CD14-positive monocyte (primary cell): ENCODE measurements around the gene LYVE1. TPM values are rescaled to one million over a fixed set of nuclear protein-coding genes. Genes with fewer than 3 reads are reported as not detected.

ENCODE experiments used
- DNase-seq, 3 donors: peaks; one replicate each; pipeline ENCODE4 v3.0.0-alpha.2; 2011 to 2022
- H2AFZ ChIP-seq: 2 replicates; pipeline ENCODE4 v1.6.0; 2012; ENCODE audit warnings: mild to moderate bottlenecking, low read depth, low read length, inconsistent platforms; ENCODE audit not compliant: insufficient read depth, poor library complexity, severe bottlenecking
- H3K27ac ChIP-seq, 2 donors: 1 replicate in 1 of 2; 2 replicates in 1 of 2; pipeline ENCODE4 v1.5.1; 2012 to 2013; ENCODE audit warnings: low read length in 2 of 2, control low read depth in 1 of 2, inconsistent platforms in 1 of 2, low read depth in 1 of 2, mild to moderate bottlenecking in 1 of 2
- H3K27me3 ChIP-seq, 2 donors: one replicate each; pipeline versions ENCODE4 v1.6.0 to v1.6.1; 2011 to 2013; ENCODE audit warnings: low read length in 2 of 2; ENCODE audit not compliant: control insufficient read depth in 2 of 2, insufficient read depth in 2 of 2
- H3K36me3 ChIP-seq, 2 donors: replicated peaks in 1 of 2; 1 replicate in 1 of 2; 2 replicates in 1 of 2; pipeline versions ENCODE4 v1.5.1 to v1.6.1; 2012 to 2013; ENCODE audit warnings: low read length in 2 of 2, control low read depth in 1 of 2, inconsistent platforms in 1 of 2, mild to moderate bottlenecking in 1 of 2; ENCODE audit not compliant: insufficient read depth in 2 of 2, control insufficient read depth in 1 of 2
- H3K4me1 ChIP-seq, 2 donors: 1 replicate in 1 of 2; 2 replicates in 1 of 2; pipeline versions ENCODE4 v1.5.1 to v1.6.1; 2012 to 2013; ENCODE audit warnings: low read length in 2 of 2, control low read depth in 1 of 2, inconsistent platforms in 1 of 2, mild to moderate bottlenecking in 1 of 2, moderate library complexity in 1 of 2; ENCODE audit not compliant: insufficient read depth in 2 of 2, control insufficient read depth in 1 of 2
- H3K4me2 ChIP-seq: replicated peaks from 2 replicates; pipeline ENCODE3; 2012; ENCODE audit warnings: low read length, moderate library complexity, mild to moderate bottlenecking; ENCODE audit not compliant: poor library complexity, severe bottlenecking; ENCODE audit errors: extremely low read depth
- H3K4me3 ChIP-seq, 3 experiments: fragments of 200-600 bp in 1 of 3; sonication (generic) in 1 of 3; replicated peaks in 1 of 3; 1 replicate in 2 of 3; 2 replicates in 1 of 3; pipeline ENCODE4 v1.5.1; 2011 to 2013; ENCODE audit warnings: low read length in 3 of 3, mild to moderate bottlenecking in 3 of 3, control low read depth in 2 of 3, low read depth in 2 of 3, inconsistent platforms in 1 of 3, moderate library complexity in 1 of 3
- H3K79me2 ChIP-seq: 2 replicates; pipeline ENCODE4 v1.6.0; 2012; ENCODE audit warnings: mild to moderate bottlenecking, control low read depth, inconsistent platforms, low read length, moderate library complexity; ENCODE audit not compliant: insufficient read depth
- H3K9ac ChIP-seq: 2 replicates; pipeline ENCODE4 v1.6.0; 2017; ENCODE audit warnings: low read length, mild to moderate bottlenecking; ENCODE audit not compliant: insufficient read depth, poor library complexity, severe bottlenecking
- H3K9me3 ChIP-seq, 2 donors: replicated peaks in 1 of 2; 1 replicate in 1 of 2; 2 replicates in 1 of 2; pipeline versions ENCODE4 v1.5.1 to v1.6.1; 2012 to 2013; ENCODE audit warnings: low read length in 2 of 2, control low read depth in 1 of 2; ENCODE audit not compliant: control insufficient read depth in 1 of 2, insufficient read depth in 1 of 2
- H4K20me1 ChIP-seq: 2 replicates; pipeline ENCODE4 v1.6.0; 2012; ENCODE audit warnings: mild to moderate bottlenecking, low read length, control low read depth, moderate library complexity; ENCODE audit not compliant: insufficient read depth
- H3K27ac Mint-ChIP-seq, 7 donors: one replicate each; pipeline ENCODE4 v1.8.0; 2020; ENCODE audit warnings: mild to moderate bottlenecking in 7 of 7, mixed read lengths in 7 of 7, moderate library complexity in 6 of 7, inconsistent platforms in 2 of 7
- H3K27me3 Mint-ChIP-seq, 3 donors: one replicate each; pipeline ENCODE4 v1.8.0; 2021 to 2022; ENCODE audit warnings: low read depth in 3 of 3, mild to moderate bottlenecking in 3 of 3, mixed read lengths in 3 of 3, moderate library complexity in 3 of 3, inconsistent platforms in 1 of 3
- H3K36me3 Mint-ChIP-seq, 2 donors: one replicate each; pipeline ENCODE4 v1.8.0; 2020; ENCODE audit warnings: mixed read lengths in 2 of 2, inconsistent platforms in 1 of 2, mild to moderate bottlenecking in 1 of 2
- H3K4me1 Mint-ChIP-seq: one replicate; pipeline ENCODE4 v1.8.0; 2020; ENCODE audit warnings: mild to moderate bottlenecking, mixed read lengths
- H3K4me3 Mint-ChIP-seq, 2 donors: one replicate each; pipeline ENCODE4 v1.8.0; 2020; ENCODE audit warnings: mild to moderate bottlenecking in 2 of 2, mixed read lengths in 2 of 2, moderate library complexity in 1 of 2
- H3K9me3 Mint-ChIP-seq, 7 donors: one replicate each; pipeline ENCODE4 v1.8.0; 2020 to 2022; ENCODE audit warnings: mixed read lengths in 7 of 7, mild to moderate bottlenecking in 6 of 7, moderate library complexity in 6 of 7, inconsistent platforms in 2 of 7
- WGBS: methylation state at CpG from one replicate; pipeline ENCODE4 v1.1.5; 2013; ENCODE audit warnings: missing lambda C conversion rate; ENCODE audit not compliant: insufficient coverage; 5-methylcytosine and 5-hydroxymethylcytosine counted together
- intact Hi-C, 2 donors: fragments of 100-400 bp; cut with micrococcal nuclease; formaldehyde crosslinking; loops; one replicate each; pipeline versions ENCODE4 v1.15.0 to v1.15.1; 2023
- polyA plus RNA-seq, 3 donors: library from polyadenylated mRNA; depleted of rRNA in 1 of 3; unstranded in 2 of 3; stranded (reverse) in 1 of 3; fragments of 300-500 nt in 2 of 3; fragments of >200 nt in 1 of 3; fragmentation: Illumina TruSeq in 2 of 3; gene quantifications; 1 replicate in 2 of 3; 2 replicates in 1 of 3; pipeline ENCODE4 v1.2.3, GENCODE V29; 2012 to 2021
- TF ChIP-seq, protein P1 (sequence below): fragments of 200-600 bp; IDR thresholded peaks from one replicate; pipeline ENCODE4 v1.8.0; 2022; ENCODE audit warnings: antibody characterized with exemption, mild to moderate bottlenecking

The LYVE1 gene
- polyA plus RNA-seq, 3 donors: 0.07 to 0.31 TPM; not detected in 1

DNA sequence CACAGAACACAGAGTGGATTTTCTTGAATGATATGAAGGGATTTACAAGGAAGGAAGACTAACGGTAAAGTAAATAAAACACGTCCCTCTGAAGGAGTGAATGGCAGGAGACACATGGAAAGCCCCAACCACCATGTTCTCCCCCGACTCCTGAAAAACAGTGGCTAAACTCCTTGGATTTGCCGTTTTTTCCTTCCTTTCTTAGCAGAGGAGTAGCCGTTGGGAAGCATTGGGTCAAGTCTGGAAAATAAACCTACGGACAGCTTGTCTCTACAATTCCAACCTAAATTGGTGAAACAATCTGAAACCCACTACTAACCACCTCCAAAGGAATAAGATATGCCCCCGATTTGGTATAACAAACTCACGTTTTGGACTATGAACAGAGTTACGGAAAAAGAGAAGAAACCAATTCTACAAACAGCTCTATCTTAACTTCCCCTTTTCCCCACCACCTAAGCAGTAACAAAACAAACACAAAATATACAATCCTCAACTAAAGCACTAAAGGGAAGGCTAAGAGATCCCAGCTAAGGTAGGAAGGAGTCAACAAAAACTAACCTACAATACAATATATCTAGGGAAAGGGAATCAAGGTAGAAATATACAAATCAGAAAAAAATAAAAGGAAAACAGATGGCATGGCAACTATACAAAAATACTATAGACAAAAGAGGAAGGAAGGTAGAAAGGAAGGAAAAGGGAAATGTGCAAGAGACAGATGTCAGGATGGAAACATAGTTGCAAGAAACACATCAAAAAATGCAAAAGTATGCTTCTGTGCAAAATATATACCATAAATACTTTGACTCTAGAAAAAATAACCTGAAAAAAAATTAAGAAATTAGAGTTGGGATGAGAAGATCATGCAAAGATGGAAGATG lies 43.8 kb upstream of the LYVE1 start:
- TF ChIP-seq, protein P1, sequence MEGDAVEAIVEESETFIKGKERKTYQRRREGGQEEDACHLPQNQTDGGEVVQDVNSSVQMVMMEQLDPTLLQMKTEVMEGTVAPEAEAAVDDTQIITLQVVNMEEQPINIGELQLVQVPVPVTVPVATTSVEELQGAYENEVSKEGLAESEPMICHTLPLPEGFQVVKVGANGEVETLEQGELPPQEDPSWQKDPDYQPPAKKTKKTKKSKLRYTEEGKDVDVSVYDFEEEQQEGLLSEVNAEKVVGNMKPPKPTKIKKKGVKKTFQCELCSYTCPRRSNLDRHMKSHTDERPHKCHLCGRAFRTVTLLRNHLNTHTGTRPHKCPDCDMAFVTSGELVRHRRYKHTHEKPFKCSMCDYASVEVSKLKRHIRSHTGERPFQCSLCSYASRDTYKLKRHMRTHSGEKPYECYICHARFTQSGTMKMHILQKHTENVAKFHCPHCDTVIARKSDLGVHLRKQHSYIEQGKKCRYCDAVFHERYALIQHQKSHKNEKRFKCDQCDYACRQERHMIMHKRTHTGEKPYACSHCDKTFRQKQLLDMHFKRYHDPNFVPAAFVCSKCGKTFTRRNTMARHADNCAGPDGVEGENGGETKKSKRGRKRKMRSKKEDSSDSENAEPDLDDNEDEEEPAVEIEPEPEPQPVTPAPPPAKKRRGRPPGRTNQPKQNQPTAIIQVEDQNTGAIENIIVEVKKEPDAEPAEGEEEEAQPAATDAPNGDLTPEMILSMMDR: no peak
- Histone ChIP-seq H3K79me2 (no peaks in the 10 kb centered on the region), H3K9ac (peak overlapping the region; percentile 23), H3K9me3 (no peaks in the 10 kb centered on the region), H3K4me1 (peaks cover 81 to 83% of the 10 kb centered on the region in 2 donors), H4K20me1 (no peaks in the 10 kb centered on the region), H3K4me2 (peak overlapping the region; percentile 48), H3K36me3 (no peaks in the 10 kb centered on the region), H3K27me3 (no peaks in the 10 kb centered on the region), H2AFZ (no peak overlapping the region), H3K27ac (peak overlapping the region; percentile 37 to 95), H3K4me3 (peak overlapping the region in 1 of 3 experiments; percentile 43)
- peaks cover 0 to 9% of the 10 kb centered on the region in 2 donors for H3K36me3 Mint-ChIP-seq
- peaks cover 80% of the 10 kb centered on the region for H3K4me1 Mint-ChIP-seq
- H3K27ac Mint-ChIP-seq: peak overlapping the region; percentile 92 to 99 (median 97)
- H3K9me3 Mint-ChIP-seq: peaks cover 0 to 4% (median 3%) of the 10 kb centered on the region in 7 donors
- WGBS: 87% methylated on average over 3 of the region's 9 CpGs
- H3K27me3 Mint-ChIP-seq: no peaks in the 10 kb centered on the region
- peak overlapping the region in 1 of 2 donors; percentile 31 for H3K4me3 Mint-ChIP-seq
- intact Hi-C loops: no loop called here
- DNase-seq: peak; percentile 58 to 77 (median 60)

GRCh38 chr11:10609636-10610035 lies 41.2 kb upstream of the LYVE1 start:
- H3K27ac ChIP-seq: peak overlapping the region; percentile 26 to 95
- no peak for DNase-seq
- Mint-ChIP-seq H3K4me3 (no peak overlapping the region), H3K9me3 (peaks cover 0 to 4% (median 2%) of the 10 kb centered on the region in 7 donors), H3K36me3 (peaks cover 0 to 9% of the 10 kb centered on the region in 2 donors), H3K4me1 (peaks cover 96% of the 10 kb centered on the region), H3K27ac (peak overlapping the region; percentile 82 to 99 (median 97)), H3K27me3 (no peaks in the 10 kb centered on the region)
- no peak overlapping the region for H2AFZ ChIP-seq
- H3K4me3 ChIP-seq: peak overlapping the region in 1 of 3 experiments; percentile 33
- H3K79me2 ChIP-seq: no peaks in the 10 kb centered on the region
- peak overlapping the region; percentile 8 for H3K4me2 ChIP-seq
- no peaks in the 10 kb centered on the region for H3K9me3 ChIP-seq
- H3K4me1 ChIP-seq: peaks cover 93 to 95% of the 10 kb centered on the region in 2 donors
- no peaks in the 10 kb centered on the region for H3K36me3 ChIP-seq
- intact Hi-C loops: loop anchor here in 1 of 2 donors (2.0 to 5.0 kb wide), 2 partner anchors 13 to 48 kb away; no protein-coding TSS in a partner anchor
- no peak overlapping the region for H3K9ac ChIP-seq
- TF ChIP-seq, protein P1: no peak
- H4K20me1 ChIP-seq: no peaks in the 10 kb centered on the region
- WGBS: 100% methylated on average over 1 of the region's 3 CpGs
- H3K27me3 ChIP-seq: no peaks in the 10 kb centered on the region
